Hematopoietic multipotent progenitor cell treated with erythropoietin and hydrocortisone succinate and interleukin-3 and kit ligand, for 8 days (in vitro differentiated cells): ENCODE measurements around the gene CYP2A6.
"Not testable (repeated sequence)": the region's sequence is repeated elsewhere in the genome, so short reads cannot be mapped to it uniquely, and the experiment has no call there.

Experiments used
- DNase-seq: peaks from one replicate; pipeline ENCODE4 v3.0.0-alpha.2; 2015

The CYP2A6 gene, protein sequence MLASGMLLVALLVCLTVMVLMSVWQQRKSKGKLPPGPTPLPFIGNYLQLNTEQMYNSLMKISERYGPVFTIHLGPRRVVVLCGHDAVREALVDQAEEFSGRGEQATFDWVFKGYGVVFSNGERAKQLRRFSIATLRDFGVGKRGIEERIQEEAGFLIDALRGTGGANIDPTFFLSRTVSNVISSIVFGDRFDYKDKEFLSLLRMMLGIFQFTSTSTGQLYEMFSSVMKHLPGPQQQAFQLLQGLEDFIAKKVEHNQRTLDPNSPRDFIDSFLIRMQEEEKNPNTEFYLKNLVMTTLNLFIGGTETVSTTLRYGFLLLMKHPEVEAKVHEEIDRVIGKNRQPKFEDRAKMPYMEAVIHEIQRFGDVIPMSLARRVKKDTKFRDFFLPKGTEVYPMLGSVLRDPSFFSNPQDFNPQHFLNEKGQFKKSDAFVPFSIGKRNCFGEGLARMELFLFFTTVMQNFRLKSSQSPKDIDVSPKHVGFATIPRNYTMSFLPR

DNA sequence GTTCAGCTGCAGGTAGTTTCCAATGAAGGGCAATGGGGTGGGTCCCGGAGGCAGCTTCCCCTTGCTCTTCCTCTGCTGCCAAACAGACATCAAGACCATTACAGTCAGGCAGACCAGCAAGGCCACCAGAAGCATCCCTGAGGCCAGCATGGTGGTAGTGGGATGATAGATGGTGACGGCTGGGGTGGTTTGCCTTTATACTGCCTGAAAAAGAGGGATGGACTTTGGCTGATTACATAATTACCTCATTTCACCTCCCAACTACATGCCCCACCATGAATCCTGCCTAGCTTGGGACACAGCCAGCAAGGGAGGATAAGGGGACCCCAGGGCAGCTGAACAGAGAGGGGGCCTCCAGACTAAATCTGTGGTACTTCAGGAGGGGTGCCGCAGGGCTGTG is at the start of gene CYP2A6:
Gene CYP2A6 (minus strand): TSS at position 171 of the 400 bp plus-strand sequence. CDS start 21 bp downstream, at position 150.
- not testable (repeated sequence) for DNase-seq

DNA sequence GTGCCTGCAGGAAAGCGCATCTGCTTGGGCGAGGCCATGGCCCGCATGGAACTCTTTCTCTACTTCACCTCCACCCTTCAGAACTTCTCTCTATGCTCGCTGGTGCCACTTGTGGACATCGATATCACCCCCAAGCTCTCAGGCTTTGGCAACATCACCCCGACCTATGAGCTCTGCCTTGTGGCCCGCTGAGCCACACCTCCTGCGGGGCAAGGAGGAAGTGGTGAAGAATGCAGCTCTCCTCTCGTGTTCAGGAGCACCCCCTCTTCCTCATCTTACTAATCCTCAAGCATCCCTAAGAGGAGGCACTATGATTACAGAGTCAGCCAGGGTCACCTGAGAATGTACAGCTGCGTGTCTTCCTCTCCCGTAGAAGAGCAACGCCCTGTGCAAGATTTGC is 49.7 kb upstream of the CYP2A6 start:
- DNase-seq: peak; percentile 18

DNA sequence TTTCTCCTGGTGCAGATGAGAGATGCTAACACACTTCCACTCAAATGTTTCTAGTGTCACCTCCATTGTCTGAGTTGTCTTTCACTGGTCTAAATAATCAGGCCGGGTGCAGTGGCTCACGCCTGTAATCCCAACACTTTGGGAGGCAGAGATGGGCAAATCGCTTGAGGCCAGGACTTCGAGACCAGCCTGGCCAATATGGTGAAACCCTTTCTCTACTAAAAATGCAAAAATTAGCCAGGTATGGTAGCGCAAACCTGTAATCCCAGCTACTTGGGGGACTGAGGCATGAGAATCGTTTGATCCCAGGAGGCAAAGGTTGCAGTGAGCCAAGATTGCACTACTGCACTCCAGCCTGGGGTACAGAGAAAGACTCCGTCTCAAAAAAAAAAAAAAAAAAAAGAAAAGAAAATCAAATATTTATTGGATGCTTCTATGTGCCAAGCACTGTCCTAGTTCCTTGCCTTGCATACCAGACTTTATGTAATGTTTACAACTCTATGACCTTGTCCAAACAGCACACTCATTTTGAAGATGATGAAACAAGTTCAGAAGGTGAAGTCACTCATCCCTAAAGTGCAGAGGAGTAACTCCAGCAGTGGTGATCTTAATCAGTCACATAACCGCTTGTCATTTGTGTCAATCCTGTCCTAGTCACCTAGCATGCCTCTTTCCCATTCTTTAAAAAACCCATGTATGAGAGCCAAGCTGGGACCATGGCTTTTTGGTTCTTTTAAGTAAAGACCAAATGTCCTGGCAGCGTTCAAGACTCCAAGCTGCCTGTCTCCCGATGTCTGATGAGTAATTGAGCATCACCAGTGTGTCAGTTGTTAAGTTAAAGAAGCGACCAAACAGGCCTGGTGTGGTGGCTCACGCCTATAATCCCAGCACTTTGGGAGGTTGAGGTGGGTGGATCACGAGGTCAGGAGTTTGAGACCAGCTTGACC is 46.9 kb upstream of the CYP2A6 start:
- DNase-seq: peak; percentile 16

DNA sequence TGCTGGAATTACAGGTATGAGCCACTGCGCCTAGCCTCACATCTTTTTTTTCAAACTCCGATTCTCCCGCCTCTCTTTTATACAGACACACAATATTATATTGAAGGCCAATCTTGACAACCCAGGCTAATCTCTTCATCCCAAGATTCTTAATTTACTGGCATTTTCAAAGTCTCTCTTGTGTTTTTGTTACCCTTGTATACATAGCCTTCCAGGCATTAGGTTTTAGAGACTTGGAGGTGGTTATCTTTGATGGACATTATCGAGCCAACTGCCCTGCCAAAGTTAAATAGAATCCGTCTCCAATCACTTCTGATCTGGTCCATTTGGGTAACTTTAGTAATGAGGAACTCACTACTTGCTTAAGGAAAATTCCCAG is 46.2 kb upstream of the CYP2A6 start:
- no peak for DNase-seq

DNA sequence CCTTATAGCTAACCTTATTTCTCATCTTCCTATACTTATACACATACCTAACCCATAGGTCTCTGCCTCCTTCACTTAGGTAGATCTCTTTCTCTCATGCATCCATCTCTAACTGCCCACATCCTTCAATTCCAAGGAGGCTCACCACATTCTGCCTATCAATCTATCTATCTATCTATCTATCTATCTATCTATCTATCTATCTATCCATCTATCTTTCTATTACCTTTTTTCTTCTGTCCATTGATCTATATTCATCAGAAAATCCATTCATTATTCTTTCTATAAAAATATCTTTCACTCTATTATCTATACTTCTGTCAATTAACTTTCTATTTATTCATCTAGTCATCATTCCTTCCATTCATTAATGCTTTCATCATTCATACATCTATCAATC is 42.9 kb upstream of the CYP2A6 start:
- no peak for DNase-seq

DNA sequence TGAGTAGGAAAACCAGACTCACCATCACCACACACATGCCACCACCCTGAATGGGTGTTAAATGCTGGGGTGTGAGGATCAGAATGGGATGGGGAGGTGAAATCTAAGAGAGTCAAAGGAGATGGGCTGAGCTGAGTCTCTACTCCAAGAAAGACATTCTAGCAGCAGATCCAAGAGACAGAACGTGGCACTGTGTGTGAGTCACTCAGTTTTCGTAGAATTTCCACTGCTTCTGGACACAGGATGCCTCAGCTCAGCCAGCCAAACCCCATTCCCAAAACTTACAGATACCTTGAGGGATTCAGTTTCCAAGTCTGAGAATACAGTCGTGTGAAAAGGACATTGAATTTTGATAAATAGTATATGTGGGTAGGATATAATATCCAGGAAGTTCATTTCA is 39.1 kb upstream of the CYP2A6 start:
- DNase-seq: no peak

DNA sequence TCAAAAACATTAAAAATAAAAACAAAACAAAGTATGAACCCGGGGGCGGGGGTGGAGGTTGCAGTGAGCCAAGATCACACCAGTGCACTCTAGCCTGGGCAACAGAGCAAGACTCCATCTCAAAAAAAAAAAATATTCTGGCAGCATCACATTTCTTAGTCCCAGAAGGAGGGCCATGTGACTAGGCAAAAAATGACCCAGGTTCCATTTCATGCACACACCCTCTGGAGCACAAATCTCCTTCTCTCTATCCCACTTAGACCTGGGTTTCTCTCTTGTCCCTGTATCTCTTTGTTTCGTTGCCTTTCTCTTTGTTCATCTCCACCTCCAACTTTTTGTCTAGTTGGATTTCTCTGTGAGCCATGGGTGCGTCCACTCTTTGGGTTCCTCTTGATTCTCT is 37.9 kb upstream of the CYP2A6 start:
- no peak for DNase-seq

DNA sequence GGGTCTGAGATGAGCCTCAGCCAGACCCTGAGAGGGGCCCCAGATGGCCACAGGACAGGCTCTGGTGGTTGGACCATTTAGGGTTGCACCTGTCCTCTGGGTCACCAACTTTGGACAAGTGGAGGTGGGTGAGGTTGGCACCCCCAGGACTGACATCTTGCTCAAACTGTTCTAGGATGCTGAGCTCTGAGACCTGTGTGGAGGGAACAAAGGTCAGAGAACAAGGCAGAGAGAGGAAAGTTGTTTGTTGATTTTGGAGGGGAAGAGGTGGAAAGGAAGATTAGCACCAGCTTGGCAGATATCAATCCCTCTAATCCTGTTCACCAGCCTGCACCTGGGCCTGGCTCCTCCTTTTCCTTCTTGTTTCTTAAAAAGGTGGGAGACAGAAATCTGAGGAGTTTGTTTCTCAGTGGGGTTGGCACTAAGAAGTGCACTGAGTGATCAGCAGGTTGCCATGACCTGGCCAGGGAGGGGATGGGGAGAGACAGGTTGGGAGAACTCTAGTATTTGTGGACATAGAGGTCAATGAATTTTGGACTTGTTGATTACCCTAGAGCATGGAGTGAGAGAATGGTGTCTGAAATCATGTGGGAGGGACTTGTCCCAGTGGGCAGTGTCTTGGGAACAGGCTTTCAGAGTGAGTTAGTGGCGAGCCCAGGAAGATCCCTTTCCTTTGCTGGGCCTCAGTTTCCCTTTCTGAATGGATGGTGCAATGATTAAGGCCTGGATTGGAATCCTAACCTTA is 34.1 kb upstream of the CYP2A6 start:
- not testable (repeated sequence) for DNase-seq

DNA sequence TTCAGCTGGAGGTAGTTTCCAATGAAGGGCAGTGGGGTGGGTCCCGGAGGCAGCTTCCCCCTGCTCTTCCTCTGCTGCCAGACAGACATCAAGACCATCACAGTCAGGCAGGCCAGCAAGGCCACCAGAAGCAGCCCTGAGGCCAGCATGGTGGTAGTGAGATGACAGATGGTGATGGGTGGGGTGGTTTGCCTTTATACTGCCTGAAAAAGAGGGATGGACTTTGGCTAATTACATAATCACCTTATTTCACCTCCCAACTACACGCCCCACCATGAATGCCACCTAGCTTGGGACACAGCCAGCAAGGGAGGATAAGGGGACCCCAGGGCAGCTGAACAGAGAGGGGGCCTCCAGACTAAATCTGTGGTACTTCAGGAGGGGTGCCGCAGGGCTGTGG is 31.8 kb upstream of the CYP2A6 start, which contains the start of gene CYP2A7:
Gene CYP2A7 (minus strand): TSS at position 170 of the 400 bp plus-strand sequence. CDS start 21 bp downstream, at position 149.
- DNase-seq: not testable (repeated sequence)

DNA sequence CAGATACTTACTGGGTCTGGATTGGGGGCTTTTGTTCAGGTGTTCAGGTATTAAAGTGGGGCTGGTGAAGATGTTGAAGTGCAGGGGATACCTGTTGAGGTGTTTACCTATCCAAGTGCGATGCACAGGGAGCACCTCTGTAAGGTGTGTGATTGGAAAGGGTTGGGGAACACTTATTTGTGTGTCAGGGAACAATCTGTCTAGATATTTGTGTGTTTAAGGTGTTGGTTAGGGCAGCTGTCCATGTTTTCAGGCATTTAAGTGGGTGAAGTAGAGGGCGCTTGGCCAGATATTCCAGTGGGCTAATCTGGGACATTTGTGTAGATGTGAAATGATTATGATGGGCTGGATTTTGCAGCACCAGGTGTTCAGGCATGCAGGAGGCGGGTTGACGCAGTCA is 29.1 kb upstream of the CYP2A6 start:
- not testable (repeated sequence) for DNase-seq

DNA sequence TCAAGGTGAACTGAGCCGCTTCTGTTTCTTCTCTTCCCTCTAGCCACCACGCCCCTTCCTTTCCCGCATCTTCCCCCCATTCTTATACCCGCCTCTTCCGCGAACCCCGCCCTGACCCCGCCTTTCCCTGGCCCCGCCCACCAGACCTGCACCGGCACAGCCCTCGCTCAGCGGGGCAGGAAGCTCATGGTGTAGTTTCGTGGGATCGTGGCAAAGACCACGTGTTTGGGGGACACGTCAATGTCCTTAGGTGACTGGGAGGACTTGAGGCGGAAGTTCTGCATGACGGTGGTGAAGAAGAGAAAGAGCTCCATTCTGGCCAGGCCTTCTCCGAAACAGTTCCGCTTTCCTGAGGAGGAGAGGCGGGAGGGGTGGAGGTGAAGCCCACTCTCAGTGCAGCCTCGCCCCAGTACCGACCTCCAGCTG is 25.3 kb upstream of the CYP2A6 start:
- DNase-seq: peak; percentile 73

DNA sequence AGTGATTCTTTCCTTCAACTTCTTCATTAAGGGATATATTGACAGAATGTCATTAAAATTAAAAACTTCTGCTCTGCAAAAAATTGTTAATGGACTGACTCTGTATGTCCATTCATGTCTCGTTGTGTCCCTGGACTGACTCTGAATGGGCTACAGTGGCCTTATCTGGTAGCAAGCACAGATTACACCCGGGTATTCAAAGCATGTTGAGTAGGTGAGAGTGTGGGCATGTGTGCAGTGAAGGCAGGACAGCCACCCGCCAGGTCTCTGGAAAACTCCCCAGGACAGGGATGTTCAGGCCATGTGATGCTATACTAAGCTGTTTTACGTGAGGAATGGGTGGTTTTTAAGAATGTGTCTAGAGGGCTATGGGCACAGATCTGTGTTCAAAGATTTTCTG is 24.6 kb upstream of the CYP2A6 start:
- not testable (repeated sequence) for DNase-seq

DNA sequence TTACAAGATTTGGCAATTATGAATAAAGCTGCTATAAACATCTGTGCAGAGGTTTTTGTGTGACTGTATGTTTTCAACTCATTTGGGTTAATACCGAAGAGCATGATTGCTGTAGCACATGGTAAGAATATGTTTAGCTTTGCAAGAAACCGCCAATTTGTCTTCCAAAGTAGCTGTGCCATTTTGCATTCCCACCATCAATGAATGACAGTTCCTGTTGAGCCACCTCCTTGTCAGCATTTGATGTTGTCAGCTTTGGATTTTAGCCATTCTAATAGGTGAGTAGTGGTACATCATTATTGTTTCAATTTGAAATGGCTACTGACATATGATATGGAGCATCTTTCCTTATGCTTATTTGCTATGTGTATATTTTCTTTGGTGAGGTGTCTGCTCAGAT is 23.6 kb upstream of the CYP2A6 start:
- DNase-seq: not testable (repeated sequence)

DNA sequence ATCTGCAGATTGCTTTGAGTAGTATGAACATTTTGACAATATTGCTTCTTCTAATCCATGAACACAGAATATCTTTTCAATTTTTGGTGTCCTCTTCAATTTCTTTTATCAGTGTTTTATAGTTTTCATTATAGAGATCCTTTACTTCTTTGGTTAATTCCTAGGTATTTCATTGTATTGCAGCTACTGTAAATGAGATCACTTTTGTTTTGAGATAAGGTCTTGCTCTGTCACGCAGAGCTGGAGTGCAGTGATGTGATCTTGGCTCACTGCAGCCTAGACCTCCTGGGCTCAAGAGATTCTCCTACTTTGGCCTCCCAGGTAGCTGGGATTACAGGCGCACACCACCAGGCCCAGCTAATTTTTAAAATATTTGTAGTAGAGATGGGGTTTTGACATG is 22.0 kb upstream of the CYP2A6 start:
- DNase-seq: peak; percentile 15

DNA sequence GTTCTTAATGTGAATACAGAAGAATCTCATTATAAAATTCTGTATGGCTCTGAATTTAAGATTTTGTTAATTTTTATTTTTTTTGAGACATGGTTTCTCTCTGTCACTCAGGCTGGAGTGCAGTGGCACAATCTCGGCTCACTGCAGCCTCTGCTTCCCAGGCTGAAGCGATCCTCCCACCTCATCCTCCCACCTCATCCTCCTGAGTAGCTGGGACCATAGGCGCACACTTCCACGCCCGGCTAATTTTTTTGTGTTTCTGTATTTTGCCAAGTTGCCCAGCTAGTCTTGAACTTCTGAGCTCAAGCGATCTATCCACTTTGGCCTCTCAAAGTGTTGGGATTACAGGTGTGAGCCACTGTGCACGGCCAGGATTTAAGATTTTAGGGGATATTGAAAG is 17.5 kb upstream of the CYP2A6 start:
- DNase-seq: no peak

DNA sequence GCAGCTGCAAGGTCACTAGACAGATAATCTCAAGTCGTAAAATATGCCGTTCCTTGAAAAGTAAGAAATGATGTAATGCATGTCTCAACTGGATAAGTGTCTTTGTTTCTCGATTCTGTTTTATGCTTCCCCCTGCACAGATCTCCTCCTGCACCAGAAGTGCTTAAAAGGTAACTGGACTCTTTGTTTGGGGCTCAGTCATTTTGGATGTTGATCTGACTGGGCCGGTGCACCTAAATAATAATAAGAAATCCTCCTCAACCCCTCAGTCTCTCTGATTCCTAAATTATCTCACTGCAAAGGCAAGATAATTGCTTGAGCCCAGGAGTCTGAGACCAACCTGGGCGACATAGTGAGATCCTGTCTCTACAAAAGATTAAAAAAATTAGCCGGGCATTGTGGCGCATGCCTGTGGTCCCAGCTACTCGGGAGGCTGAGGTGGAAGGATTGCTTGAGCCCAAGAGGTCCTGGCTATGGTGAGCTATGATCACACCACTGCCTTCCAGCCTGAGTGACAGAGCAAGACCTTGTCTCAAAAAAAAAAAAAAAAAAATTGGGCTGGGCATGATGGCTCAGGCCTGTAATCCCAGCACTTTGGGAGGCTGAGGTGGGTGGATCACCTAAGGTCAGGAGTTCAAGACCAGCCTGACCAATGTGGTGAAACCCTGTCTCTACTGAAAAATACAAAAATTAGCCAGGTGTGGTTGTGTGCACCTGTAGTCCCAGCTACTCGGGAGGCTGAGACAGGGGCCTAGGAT is 14.7 kb upstream of the CYP2A6 start:
- DNase-seq: peak; percentile 89

DNA sequence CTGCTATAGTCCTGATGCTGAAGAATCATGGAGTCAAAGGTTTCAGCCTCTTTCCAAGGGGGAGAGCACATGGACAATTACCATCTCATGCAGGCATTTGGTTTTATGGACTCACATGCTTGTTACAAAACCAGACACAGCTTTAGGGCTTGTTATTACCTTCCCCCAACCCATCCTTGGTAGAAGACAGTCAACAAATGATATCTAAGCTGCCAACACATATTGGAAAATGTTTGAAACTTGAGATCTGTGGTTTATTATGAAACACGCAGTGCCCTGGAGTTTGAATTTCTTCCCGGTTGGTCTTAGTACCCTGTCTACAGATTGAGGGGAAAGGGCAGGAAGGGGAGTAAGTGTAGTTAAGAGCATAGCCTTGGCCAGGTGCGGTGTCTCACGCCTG is 12.5 kb upstream of the CYP2A6 start:
- DNase-seq: peak; percentile 25

DNA sequence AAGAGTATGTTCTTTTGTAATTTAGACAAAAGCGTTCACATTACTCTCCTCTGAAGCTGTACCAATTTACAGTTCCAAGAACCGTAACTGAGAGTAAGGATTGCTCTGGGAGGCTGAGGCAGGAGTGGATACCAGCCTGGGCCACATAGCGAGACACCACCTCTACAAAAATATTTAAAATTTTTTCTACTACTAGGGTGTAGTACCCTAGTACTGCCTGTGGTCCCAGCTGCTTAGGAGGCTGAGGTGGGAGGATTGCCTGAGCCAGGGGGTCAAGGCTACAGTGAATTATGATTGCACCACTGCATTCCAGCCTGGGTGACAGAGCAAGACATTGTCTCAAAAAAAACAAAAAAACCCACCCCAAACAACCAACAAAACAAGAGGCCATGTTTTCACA is 12.1 kb upstream of the CYP2A6 start:
- peak; percentile 8 for DNase-seq

DNA sequence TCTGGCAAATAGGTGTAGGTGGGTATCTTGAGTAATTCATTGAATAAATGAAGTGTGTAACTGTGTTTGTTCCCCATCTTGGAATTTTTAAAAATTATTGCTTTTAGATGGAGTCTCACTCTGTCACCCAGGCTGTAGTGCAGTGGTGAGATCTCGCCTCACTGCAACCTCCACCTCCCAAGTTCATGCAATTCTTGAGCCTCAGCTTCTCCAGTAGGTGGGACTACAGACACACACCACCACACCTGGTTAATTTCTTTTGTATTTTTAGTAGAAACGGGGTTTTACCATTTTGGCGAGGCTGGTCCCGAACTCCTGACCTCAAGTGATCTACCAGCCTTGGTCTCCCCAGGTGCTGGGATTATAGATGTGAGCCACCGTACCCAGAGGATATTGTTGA is 7.9 kb upstream of the CYP2A6 start:
- no peak for DNase-seq

DNA sequence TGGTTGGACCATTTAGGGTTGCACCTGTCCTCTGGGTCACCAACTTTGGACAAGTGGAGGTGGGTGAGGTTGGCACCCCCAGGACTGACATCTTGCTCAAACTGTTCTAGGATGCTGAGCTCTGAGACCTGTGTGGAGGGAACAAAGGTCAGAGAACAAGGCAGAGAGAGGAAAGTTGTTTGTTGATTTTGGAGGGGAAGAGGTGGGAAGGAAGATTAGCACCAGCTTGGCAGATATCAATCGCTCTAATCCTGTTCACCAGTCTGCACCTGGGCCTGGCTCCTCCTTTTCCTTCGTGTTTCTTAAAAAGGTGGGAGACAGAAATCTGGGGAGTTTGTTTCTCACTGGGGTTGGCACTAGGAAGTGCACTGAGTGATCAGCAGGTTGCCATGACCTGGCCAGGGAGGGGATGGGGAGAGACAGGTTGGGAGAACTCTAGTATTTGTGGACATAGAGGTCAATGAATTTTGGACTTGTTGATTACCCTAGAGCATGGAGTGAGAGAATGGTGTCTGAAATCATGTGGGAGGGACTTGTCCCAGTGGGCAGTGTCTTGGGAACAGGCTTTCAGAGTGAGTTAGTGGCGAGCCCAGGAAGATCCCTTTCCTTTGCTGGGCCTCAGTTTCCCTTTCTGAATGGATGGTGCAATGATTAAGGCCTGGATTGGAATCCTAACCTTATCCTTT is 2.4 kb upstream of the CYP2A6 start:
- not testable (repeated sequence) for DNase-seq

DNA sequence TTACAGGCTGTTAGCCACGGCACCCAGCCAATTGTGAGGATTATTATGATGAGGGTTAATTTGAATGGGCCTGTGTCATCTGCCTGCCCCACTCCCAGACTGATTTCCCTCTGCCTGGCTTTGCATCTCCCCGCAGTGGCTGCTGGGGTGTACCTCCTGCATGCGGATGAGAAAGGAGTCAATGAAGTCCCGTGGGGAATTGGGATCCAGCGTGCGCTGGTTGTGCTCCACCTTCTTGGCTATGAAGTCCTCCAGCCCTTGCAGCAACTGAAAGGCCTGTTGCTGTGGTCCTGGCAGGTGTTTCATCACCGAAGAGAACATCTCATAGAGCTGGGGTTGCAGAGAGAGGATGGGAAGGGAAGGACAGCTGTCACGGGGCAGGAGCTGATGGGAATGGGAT is 3.5 kb downstream of the CYP2A6 start:
- DNase-seq: not testable (repeated sequence)
